NCI-H446 (cell line): ENCODE data around the gene NPLOC4.
"Not testable (repeated sequence)": the region's sequence is repeated elsewhere in the genome, so short reads cannot be mapped to it uniquely, and the experiment has no call there.

ENCODE experiments used
- DNase-seq, 2 experiments: peaks; one replicate each; lab custom pipeline; 2025; lab: John Stamatoyannopoulos, UW

The NPLOC4 gene

GRCh38 chr17:81584771-81585170, 52.1 kb downstream of the NPLOC4 start:
- not testable (repeated sequence) for DNase-seq

GRCh38 chr17:81583589-81584342, 53.1 kb downstream of the NPLOC4 start:
- no peak for DNase-seq

- DNase-seq: no peak
These were observed 54.2 kb downstream of the NPLOC4 start for GRCh38 chr17:81582749-81583148.

GRCh38 chr17:81582341-81582740, 54.6 kb downstream of the NPLOC4 start:
- no peak for DNase-seq

GRCh38 chr17:81581758-81582157, 55.2 kb downstream of the NPLOC4 start:
- DNase-seq: no peak

GRCh38 chr17:81580481-81580880, 56.4 kb downstream of the NPLOC4 start:
- DNase-seq: no peak

- no peak for DNase-seq
These were observed 57.0 kb downstream of the NPLOC4 start for GRCh38 chr17:81579821-81580321.

- no peak for DNase-seq
These were observed 57.6 kb downstream of the NPLOC4 start for GRCh38 chr17:81579298-81579697.

- DNase-seq: no peak
These were observed 58.2 kb downstream of the NPLOC4 start for GRCh38 chr17:81578561-81579225.

- DNase-seq: no peak
These were observed 58.9 kb downstream of the NPLOC4 start for GRCh38 chr17:81578038-81578441.

- DNase-seq: no peak
These were observed 59.5 kb downstream of the NPLOC4 start for GRCh38 chr17:81577278-81578000.

GRCh38 chr17:81576621-81577277, 60.2 kb downstream of the NPLOC4 start:
- DNase-seq: no peak

GRCh38 chr17:81575836-81576235, 61.1 kb downstream of the NPLOC4 start:
- DNase-seq: no peak

GRCh38 chr17:81574643-81574956, 62.3 kb downstream of the NPLOC4 start:
- no peak for DNase-seq

- DNase-seq: no peak
These were observed 62.9 kb downstream of the NPLOC4 start for GRCh38 chr17:81573794-81574642.

- DNase-seq: peak; percentile 45 to 63
These were observed 64.2 kb downstream of the NPLOC4 start for GRCh38 chr17:81572563-81573168.

GRCh38 chr17:81570964-81571363, 65.9 kb downstream of the NPLOC4 start:
- no peak for DNase-seq

GRCh38 chr17:81569986-81570514, 66.9 kb downstream of the NPLOC4 start:
- DNase-seq: no peak

- no peak for DNase-seq
These were observed 68.5 kb downstream of the NPLOC4 start for GRCh38 chr17:81568416-81568815.

GRCh38 chr17:81567191-81567590, 69.7 kb downstream of the NPLOC4 start:
- DNase-seq: no peak
